Measurements from ENCODE around the gene NPEPPS.
"Not testable (repeated sequence)": the region's sequence is repeated elsewhere in the genome, so short reads cannot be mapped to it uniquely, and the experiment has no call there.

Gene NPEPPS

GRCh38 chr17:47530557-47531232, at the start of gene NPEPPS:
Gene NPEPPS, plus strand, starts transcription at chr17:47531108. Its CDS starts 193 bp downstream, at chr17:47531301.
- H3K4me3 ChIP-seq (ENCODE audit: low read depth, low read length) = peak within 1 kb of the TSS; percentile 77
- peak; percentile 93 for DNase-seq (ENCODE audit: low read depth)

- peak overlapping the region; percentile 65 for H3K4me3 ChIP-seq (ENCODE audit: low read depth, low read length)
Measured at GRCh38 chr17:47491841-47492212, 39.1 kb upstream of the NPEPPS start.

GRCh38 chr17:47499074-47499473, 31.8 kb upstream of the NPEPPS start:
- not testable (repeated sequence) for DNase-seq (ENCODE audit: low read depth)

More at GRCh38 chr17:47491841-47492212, 39.1 kb upstream of the NPEPPS start:
- DNase-seq (ENCODE audit: low read depth) = not testable (repeated sequence)

GRCh38 chr17:47499494-47499893, 31.4 kb upstream of the NPEPPS start:
- not testable (repeated sequence) for H3K4me3 ChIP-seq (ENCODE audit: low read depth, low read length); DNase-seq (ENCODE audit: low read depth)

More at GRCh38 chr17:47499074-47499473, 31.8 kb upstream of the NPEPPS start:
- H3K4me3 ChIP-seq (ENCODE audit: low read depth, low read length) = not testable (repeated sequence)

GRCh38 chr17:47500620-47501019, 30.3 kb upstream of the NPEPPS start:
- TF ChIP-seq CTCF (IDR thresholded peaks at IDR 0.05; ENCODE audit: insufficient read depth, low read depth, low read length, missing control alignments) = peak; percentile 18
- peak; percentile 11 for DNase-seq (ENCODE audit: low read depth)
- H3K4me3 ChIP-seq (ENCODE audit: low read depth, low read length) = not testable (repeated sequence)

- not testable (repeated sequence) for H3K4me3 ChIP-seq (ENCODE audit: low read depth, low read length)
- peak; percentile 20 for DNase-seq (ENCODE audit: low read depth)
Measured at GRCh38 chr17:47502122-47502731, 28.7 kb upstream of the NPEPPS start.

- not testable (repeated sequence) for DNase-seq (ENCODE audit: low read depth); H3K4me3 ChIP-seq (ENCODE audit: low read depth, low read length)
Measured at GRCh38 chr17:47502776-47503455, 28.0 kb upstream of the NPEPPS start.

GRCh38 chr17:47511701-47512146, 19.2 kb upstream of the NPEPPS start:
- DNase-seq (ENCODE audit: low read depth) = peak; percentile 5
- H3K4me3 ChIP-seq (ENCODE audit: low read depth, low read length) = not testable (repeated sequence)

GRCh38 chr17:47513301-47513700, 17.6 kb upstream of the NPEPPS start:
- H3K4me3 ChIP-seq (ENCODE audit: low read depth, low read length); DNase-seq (ENCODE audit: low read depth): not testable (repeated sequence)

GRCh38 chr17:47518880-47519279, 12.0 kb upstream of the NPEPPS start:
- not testable (repeated sequence) for DNase-seq (ENCODE audit: low read depth); H3K4me3 ChIP-seq (ENCODE audit: low read depth, low read length)

GRCh38 chr17:47519365-47519764, 11.5 kb upstream of the NPEPPS start:
- not testable (repeated sequence) for H3K4me3 ChIP-seq (ENCODE audit: low read depth, low read length); DNase-seq (ENCODE audit: low read depth)

- not testable (repeated sequence) for H3K4me3 ChIP-seq (ENCODE audit: low read depth, low read length); DNase-seq (ENCODE audit: low read depth)
Measured at GRCh38 chr17:47520279-47520678, 10.6 kb upstream of the NPEPPS start.

GRCh38 chr17:47521434-47521833, 9.5 kb upstream of the NPEPPS start:
- not testable (repeated sequence) for H3K4me3 ChIP-seq (ENCODE audit: low read depth, low read length)

GRCh38 chr17:47522341-47522740, 8.6 kb upstream of the NPEPPS start:
- not testable (repeated sequence) for DNase-seq (ENCODE audit: low read depth); H3K4me3 ChIP-seq (ENCODE audit: low read depth, low read length)

More at GRCh38 chr17:47521434-47521833, 9.5 kb upstream of the NPEPPS start:
- not testable (repeated sequence) for DNase-seq (ENCODE audit: low read depth)

- H3K4me3 ChIP-seq (ENCODE audit: low read depth, low read length) = peak overlapping the region; percentile 77
- DNase-seq (ENCODE audit: low read depth) = peak; percentile 19
Measured at GRCh38 chr17:47531233-47531820, 419 bp downstream of the NPEPPS start.

GRCh38 chr17:47539085-47539484, 8.2 kb downstream of the NPEPPS start:
- H3K4me3 ChIP-seq (ENCODE audit: low read depth, low read length); DNase-seq (ENCODE audit: low read depth): not testable (repeated sequence)

GRCh38 chr17:47541676-47542075, 10.8 kb downstream of the NPEPPS start:
- H3K4me3 ChIP-seq (ENCODE audit: low read depth, low read length); DNase-seq (ENCODE audit: low read depth): not testable (repeated sequence)

GRCh38 chr17:47544327-47544726, 13.4 kb downstream of the NPEPPS start:
- H3K4me3 ChIP-seq (ENCODE audit: low read depth, low read length); DNase-seq (ENCODE audit: low read depth): not testable (repeated sequence)

All from GM12865 (cell line).